NCI-H69 (cell line): ENCODE data around the gene PREX1.

Experiments used
- DNase-seq: peaks from one replicate; lab custom pipeline; 2025; lab: John Stamatoyannopoulos, UW

The PREX1 gene

GRCh38 chr20:48621376-48622078 lies 206.3 kb downstream of the PREX1 start:
- DNase-seq = no peak

- DNase-seq = peak; percentile 86
Measured at GRCh38 chr20:48620507-48621375, 207.1 kb downstream of the PREX1 start.

- DNase-seq = no peak
Measured at GRCh38 chr20:48620154-48620506, 207.7 kb downstream of the PREX1 start.

GRCh38 chr20:48619126-48620101 lies 208.4 kb downstream of the PREX1 start:
- DNase-seq = peak; percentile 76

- DNase-seq = no peak
Measured at GRCh38 chr20:48618631-48619030, 209.2 kb downstream of the PREX1 start.

GRCh38 chr20:48618052-48618451 lies 209.7 kb downstream of the PREX1 start:
- no peak for DNase-seq

- no peak for DNase-seq
Measured at GRCh38 chr20:48617481-48617880, 210.3 kb downstream of the PREX1 start.

GRCh38 chr20:48616481-48616880 lies 211.3 kb downstream of the PREX1 start:
- no peak for DNase-seq

- DNase-seq = no peak
Measured at GRCh38 chr20:48615871-48616270, 211.9 kb downstream of the PREX1 start.

GRCh38 chr20:48614593-48615274 lies 213.1 kb downstream of the PREX1 start:
- DNase-seq = no peak

GRCh38 chr20:48613926-48614325 lies 213.9 kb downstream of the PREX1 start:
- DNase-seq = no peak

- no peak for DNase-seq
Measured at GRCh38 chr20:48612335-48612734, 215.5 kb downstream of the PREX1 start.

GRCh38 chr20:48610996-48611395 lies 216.8 kb downstream of the PREX1 start:
- DNase-seq = no peak

GRCh38 chr20:48609491-48609978 lies 218.3 kb downstream of the PREX1 start:
- no peak for DNase-seq

- peak; percentile 47 for DNase-seq
Measured at GRCh38 chr20:48608756-48609155, 219.0 kb downstream of the PREX1 start.

- no peak for DNase-seq
Measured at GRCh38 chr20:48607544-48607865, 220.3 kb downstream of the PREX1 start.

GRCh38 chr20:48606841-48607543 lies 220.8 kb downstream of the PREX1 start:
- DNase-seq = no peak

- DNase-seq = no peak
Measured at GRCh38 chr20:48606172-48606840, 221.5 kb downstream of the PREX1 start.

GRCh38 chr20:48605364-48606171 lies 222.2 kb downstream of the PREX1 start:
- DNase-seq = no peak

GRCh38 chr20:48604936-48605335 lies 222.9 kb downstream of the PREX1 start:
- no peak for DNase-seq
